IPS-NIHi7 (cell line): Measurements from ENCODE around the gene CRACR2B.

Experiments
- DNase-seq: peaks from one replicate; pipeline ENCODE4 v3.0.0; 2012; ENCODE audit warnings: mixed read lengths; ENCODE audit errors: extremely low spot score

CRACR2B gene

DNA sequence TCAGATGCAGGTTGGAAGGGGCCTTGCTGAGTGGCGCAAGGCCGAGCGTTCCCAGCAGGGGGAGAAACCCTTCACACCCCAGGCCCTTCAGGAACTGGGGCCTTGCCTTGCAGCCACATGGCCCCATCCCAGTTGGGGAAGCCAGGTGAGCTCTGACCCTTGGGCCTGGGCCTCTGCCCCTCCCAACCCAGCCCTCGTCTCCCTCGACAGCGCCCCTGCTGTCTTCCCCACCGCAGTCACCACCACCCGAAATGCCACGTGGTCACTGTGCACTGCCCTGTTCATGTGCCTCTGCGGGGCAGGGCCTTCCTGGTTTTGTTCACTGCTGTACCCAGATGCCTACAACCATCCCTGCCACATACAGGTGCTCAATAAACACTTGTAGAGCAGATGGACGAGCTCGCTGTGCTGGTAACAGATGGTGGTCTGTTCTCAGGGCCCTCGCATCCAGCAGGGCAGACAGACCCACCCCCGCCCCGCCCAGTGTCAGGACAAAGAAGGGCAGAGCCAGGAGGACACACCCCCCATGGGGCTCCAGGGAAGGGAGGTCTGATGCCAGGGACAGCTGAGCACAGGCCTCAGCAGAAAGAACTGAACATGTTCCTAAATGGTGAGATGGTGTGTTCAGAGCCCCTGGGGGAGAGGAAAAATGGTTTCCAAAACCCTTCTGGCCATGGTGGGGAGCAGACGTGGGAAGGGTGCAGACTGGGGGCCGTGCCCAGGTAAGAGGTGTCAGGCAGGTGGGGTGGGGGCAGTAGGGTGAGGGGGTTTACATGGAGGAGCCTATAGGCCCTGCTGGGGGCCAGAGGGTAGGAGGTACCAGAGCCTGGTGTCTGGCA lies 10.9 kb downstream of the CRACR2B start:
- peak; percentile 58 for DNase-seq

DNA sequence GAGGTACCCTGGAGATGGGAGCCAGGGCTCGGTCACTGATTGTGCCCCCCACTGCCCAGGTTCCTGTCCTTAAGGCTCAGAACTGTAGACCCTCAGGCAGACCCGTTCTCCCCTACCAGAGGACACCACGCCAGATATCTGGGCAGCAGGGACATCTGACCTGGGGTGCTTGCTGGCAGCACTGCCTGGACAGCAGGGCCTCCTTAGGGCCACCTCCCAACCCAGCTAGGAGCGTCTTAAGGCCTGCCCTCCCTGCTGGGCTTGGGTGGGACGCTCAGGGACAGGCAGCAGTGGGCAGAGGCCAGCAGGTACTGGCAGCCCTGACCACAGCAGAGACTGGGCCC lies 11.5 kb downstream of the CRACR2B start:
- no peak for DNase-seq

DNA sequence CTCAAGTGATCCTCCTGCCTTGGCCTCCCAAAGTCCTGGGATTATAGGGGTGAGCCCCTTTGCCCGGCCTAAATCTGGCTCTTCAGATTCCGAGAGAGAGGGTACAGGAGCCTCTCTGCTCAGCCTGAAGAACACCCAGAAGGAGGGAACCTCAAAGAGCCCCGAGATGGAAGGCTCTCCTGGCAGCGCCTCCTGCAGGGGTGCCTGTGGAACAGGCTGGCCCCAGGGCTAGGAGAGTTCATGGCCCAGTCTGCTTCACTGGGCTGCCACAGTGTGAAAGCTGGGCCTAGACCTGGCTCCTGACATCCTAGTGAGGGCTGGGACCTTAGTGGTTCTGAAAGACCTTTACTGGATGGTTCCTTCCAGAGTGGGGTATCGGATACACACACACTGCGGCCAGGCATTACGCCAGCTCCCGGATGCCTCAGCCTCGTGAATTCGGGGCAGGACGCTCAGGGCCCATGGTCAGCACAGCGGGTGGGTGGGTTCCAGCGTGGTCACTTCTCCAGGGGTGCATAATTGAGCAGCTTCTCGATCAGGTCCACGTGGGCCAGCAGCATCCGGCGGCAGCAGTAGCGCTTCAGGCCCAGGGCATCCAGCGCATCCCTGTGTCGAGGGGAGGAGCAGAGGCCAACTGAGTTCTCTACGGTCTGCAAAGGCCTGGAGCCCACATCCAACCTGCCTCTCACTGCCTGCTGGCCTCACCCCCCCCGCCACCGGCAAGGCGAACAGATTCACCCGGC lies 12.3 kb downstream of the CRACR2B start:
- DNase-seq: peak; percentile 31

DNA sequence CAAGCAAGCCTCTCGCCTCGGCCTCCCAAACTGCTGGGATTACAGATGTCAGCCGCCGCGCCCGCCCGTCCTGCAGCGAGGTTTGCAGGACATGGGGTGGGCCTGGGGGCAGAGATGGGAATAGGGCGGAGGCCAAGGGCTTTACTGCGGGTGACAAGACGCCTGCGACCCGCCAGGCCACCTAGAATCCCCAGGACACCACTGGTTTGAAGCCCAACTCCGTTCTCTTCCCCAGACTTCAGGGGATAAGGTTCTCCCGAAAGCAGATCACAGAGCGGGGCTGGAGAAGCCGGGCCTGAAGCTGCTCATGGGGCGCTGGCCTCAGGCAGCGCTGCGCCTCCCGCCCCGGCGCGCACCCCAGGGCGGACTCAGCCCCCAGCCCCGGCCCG lies 14.3 kb downstream of the CRACR2B start:
- no peak for DNase-seq

DNA sequence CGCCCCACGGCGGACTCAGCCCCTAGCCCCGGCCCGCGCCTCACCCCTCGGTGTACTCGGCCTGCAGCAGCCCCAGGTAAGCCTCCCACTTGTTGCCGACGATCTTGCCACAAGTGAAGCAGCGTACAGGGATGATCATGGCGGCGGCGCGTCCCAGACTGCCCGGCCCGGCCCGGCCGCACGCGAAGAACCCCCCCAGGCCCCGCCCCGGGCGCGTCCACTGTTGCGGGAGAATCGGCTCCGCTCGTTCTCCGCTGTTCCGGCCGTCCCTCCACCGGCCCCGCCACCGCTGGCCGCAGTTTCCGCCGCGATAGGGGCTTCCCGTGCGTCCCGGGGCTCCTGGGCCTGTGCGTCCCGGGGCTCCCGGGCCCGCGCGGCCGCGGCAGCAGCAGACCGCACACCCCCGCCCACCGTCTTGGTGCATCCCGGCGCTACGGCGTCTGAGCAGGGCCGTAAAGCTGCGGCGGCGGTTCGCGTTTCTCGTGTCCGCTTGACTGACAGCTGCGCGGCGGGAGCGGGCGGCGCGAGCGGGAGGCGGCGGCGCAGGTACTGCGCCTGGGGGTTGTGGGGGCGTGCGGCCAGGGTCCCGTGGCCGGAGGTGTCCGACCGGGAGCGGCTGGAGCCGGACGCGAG lies 14.8 kb downstream of the CRACR2B start, which contains the start of the genes POLR2L and TSPAN4:
TSS of gene POLR2L (minus strand) at position 160 of the 633 bp plus-strand sequence. CDS start at position 139, 21 bp downstream.
TSS of gene TSPAN4 (plus strand) at position 483 of the 633 bp plus-strand sequence. CDS start 7,453 bp downstream, outside the sequence.
- peak; percentile 74 for DNase-seq

DNA sequence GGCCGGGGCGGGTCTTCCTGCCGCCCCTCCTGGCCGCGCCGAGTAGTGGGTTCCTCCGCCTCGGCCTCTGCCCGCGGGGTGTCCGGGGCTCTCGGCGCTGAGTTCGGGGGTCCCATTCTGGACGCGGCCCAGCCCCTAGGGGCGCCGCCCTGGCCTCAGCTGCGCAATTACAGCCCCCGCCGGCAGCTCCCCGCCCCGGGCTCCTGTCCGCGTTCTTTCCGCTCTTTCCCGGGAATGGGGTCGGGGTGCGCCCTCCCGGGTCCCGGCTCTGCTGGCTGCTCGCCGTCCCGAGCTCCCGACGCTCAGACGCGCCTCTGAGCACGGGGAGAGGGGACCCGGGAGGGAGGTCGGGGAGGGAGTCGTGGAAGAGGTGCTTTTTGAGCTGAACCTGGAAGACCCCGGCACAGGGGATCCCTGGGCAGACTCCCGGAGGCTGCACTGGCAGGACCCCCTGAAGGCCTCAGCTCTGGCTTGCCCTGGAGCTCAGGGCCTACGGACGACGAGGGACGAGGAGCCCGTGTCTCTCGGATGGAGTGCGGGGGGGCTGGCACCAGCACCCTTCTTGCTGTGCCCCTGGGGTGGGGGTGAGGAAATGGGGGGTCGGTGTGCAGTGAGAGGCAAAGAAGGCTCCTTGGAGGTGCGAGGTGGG lies 15.5 kb downstream of the CRACR2B start:
- DNase-seq: no peak

DNA sequence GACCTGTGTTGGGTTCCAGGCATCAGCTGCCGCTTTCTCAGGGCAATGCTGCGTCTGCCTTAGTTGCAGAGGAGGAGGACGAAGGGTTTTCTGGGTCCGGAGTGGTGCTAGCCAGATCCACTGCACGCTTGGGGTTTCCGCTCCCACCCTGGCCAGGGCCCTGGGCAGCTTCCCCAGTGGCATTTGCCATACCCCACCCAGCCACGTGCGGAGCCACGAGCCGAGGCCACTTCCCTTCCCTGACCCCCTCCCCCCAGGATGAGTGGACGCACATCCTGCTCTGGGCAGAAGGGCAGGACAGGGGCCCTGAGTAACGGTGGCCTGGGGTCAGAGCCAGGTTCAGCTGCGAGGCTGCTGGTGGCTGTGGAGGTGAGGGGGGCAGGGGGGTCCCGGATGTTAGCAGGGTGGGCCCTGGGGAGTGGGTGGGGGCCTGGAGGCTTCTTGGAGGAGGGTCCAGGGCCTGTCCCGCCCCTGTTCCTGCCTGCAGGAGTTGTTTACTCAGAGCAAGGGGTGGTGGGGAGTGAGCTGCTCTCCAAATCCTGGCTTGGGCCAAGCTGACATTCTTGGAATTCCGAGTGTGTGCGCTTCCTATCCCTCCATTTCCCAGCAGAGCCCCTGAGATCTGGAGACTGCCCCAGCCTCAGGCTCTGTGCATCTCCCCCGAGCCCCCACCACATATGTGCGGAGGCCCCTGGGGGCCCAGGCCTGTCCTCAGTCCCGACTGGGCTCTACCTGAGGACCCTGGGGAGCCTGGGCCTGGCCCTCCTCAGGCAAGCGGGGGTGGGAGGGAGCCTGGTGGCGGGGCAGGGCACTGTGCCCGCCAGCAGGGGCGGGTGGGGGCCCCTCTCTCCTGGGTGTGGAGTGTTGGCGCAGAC lies 16.3 kb downstream of the CRACR2B start:
- peak; percentile 86 for DNase-seq

DNA sequence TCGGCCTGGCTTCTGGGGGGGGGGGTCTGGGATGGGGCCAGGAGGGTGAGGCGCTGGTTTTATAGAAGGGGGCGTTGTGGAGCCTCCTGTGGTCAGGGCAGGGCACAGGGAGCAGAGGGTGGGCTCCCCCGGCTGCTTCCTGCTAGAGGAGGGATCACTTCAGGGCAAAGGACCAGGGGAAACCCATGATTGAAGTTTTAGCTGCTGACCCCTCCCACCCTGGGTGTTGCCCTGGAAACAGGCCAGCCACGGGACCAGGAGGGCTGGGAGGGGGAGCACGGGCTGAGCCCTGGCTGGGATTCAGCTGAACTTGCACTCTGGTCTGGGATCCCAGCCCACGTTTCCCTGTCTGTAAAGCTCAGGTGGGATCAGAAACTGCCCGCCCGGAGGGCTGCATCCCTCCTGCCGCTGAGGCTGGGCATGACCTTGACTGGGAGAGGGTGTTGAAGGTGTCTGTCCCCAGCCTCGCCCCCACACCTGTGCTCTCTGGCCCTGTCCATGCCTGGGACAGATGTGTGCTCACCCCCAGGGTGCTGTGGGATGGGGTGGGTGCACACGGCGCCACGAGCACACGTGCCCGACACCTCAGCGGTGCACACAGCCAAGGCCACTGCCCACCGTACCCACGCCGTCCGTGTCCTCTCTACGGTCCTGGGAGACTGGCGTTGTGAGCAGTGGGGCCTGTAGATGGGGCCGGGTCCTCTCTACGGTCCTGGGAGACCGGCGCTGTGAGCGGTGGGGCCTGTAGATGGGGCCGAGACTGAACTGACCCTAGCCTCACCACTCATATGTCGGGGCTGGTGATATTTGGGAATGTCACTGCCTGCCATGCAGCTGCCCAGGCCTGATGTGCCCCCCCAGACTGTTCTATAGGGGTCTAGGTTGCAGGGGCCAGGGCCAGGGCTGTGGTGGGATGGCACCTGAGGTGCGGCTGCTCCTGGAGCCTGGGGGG lies 17.2 kb downstream of the CRACR2B start:
- DNase-seq: peak; percentile 81

DNA sequence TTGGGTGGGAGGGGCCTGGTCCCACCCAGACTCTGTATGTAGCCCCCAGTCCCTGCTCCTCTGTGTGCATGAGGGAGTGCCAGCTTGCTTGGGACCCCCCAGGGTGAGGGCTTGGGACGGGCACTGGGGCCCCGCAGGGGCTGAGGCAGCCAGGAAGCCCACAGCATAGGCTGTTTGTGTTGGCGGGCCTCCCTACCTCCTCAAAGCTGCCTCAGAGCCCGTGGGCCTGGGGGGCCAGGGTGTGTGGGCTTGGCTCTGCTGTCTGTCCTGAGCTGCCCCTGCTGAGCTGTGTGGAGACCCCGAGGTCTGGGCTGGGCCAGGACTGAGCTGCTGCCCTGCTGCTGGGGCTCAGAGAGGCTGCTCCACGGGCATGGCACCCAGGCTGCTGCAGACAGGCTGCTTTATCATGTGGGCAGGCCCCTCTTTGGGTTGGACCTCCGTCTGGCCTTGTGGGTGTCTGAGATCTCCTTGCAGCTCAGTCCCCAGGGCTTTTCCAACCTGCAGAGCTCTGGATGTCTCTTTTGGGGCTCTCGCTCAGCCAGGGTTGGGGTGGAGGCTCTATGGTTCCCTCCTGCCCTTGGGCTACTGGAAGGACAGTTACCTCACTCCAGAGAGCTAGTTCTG lies 18.3 kb downstream of the CRACR2B start:
- DNase-seq: no peak

DNA sequence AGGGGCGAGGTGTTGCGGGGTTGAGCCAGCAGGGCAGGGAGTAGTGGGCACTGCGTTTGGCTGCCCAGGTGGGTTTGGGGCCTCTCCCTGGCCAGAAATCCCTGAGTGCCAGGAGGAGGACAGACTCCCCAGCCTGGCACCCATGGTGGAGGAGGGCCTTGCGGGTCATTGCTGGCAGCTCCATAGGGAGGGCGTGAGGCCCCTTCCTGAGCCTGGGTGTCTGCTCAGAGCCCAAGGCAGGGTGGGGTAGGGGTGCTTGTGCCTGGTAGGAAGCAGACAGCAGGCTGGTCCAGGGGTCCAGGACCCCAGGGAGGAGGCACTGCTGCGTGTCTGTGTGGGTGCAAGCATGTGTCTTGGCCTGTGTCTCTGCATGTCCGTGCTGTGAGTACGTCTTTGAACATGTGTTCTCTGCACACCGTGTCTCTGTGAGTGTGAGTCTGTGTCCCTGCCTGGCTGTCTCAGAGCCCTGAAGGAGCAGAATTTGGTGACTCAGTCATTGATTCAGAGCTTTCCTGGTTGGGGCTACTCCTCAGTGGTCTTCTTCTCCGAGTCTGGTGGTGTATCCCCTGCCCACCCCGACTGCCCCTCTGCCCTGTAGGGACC lies 18.9 kb downstream of the CRACR2B start:
- DNase-seq: no peak

DNA sequence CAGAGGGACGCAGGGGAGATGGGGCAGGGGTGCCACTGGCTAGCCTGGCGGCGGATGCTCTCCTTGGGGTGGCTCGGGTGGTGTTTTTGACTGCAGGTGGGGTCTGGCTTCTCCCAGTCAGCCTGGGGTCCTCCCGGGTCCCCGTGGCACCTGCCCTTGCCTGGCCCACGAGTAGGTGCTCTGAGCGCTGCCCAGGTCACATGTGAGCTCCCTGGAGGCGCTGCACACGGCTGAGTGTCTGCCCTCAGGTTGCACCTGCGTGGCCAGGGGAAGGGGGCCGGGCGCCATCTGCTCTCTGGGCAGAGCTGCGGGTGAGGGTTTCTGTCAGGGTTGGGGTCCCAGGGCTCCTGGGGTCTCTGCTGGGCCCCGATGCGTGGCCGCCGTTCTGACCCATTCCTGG lies 20.2 kb downstream of the CRACR2B start:
- no peak for DNase-seq

DNA sequence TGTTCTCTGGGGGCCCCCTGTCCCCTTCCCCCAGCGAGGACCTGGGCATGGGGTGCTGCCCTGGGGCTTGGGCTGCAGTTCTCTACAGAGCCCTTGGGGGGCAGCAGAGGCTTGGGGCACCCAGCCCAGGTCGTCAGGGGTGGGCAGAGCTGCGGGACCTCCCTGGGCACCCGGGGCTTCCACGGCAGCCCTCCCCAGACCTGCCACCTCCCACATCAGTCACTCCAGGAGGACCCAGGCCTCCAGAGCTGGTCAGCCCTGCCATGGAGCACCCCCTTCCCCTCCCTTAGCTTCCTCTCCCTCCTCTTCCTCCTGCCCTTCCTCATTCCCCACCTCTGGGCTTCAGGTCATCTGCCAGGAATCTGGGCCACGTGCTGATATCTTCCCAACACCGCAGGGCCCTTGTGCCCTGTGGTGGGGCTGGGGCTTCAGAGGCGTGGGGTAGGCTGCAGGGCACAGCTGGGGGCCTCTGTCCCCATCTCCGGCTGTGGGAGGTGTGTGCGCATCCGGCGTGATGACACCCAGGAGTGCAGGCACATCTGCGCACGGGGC lies 20.7 kb downstream of the CRACR2B start:
- peak; percentile 74 for DNase-seq

DNA sequence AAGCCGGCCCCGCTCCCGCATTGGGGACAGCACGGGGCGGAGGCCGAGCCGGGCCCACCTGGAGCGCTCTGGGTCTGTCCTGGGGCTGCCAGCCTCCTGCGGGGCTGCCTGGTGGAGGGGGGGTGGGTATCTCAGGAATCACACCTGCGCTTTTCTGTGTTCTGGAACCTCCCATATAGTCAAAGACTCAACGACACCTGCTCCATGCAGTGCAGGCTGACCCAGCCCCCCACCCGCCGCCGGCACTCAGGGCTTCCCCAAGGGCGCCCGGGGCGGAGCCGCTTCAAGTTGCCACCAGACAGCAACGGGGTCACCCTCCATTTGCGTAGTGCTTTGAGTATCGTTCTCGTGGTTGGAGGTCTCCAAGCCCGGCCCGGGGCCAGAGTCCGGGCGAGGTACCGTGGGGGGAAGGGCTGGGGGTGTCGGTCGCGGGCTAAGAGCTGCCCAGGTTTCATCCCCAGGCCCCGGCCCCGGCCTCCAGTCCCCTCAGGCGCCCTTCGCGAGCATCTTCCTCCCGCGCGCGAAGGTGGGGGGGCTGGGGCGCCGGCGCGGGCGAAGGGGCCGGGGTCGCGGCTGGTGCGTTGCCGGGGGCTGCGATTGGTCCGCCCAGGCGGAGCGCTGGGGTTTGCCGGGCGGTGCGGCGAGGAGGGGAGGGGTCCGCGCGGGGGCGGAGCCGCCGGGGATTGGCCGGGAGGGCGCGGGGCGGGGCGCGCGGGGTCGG lies 21.5 kb downstream of the CRACR2B start:
- peak; percentile 91 for DNase-seq

DNA sequence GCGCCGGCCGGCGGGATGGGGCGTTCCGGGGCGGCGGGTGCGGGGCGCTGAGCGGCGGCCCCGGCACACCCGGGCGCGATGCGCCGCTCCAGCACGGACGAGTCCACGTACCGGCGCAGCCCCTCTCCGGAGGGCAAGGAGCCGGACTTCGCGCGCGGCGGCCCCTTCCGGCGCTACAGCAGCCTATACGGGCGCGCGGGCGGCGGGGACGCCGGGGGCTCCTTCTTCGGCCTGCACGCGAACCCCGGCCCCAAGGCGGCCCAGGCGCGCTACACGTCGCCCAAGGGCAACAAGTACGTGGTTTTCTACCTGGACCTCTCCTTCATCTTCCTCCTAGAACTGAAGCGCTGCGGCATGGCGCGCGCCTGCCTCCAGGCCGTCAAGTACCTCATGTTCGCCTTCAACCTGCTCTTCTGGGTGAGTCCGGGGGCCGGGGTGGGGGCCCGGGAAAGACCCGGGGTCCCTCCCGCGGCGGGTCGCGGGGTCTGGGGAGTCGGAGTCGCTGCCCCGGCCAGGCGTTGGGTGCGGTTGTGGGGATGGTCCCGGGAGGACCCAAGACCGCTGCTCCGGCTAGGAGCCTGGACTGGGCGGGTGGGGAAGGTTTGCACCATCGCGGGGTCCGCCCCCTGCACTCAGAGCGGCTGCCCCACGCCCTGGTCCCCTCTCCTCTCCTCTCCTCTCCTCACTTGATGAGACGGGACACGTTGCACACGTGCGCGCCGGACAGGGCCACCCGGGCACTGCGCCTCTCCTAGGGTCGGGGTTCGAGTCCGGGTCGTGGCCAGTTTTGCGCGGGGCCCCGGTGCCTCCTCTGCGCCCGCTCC lies 22.4 kb downstream of the CRACR2B start:
- no peak for DNase-seq

DNA sequence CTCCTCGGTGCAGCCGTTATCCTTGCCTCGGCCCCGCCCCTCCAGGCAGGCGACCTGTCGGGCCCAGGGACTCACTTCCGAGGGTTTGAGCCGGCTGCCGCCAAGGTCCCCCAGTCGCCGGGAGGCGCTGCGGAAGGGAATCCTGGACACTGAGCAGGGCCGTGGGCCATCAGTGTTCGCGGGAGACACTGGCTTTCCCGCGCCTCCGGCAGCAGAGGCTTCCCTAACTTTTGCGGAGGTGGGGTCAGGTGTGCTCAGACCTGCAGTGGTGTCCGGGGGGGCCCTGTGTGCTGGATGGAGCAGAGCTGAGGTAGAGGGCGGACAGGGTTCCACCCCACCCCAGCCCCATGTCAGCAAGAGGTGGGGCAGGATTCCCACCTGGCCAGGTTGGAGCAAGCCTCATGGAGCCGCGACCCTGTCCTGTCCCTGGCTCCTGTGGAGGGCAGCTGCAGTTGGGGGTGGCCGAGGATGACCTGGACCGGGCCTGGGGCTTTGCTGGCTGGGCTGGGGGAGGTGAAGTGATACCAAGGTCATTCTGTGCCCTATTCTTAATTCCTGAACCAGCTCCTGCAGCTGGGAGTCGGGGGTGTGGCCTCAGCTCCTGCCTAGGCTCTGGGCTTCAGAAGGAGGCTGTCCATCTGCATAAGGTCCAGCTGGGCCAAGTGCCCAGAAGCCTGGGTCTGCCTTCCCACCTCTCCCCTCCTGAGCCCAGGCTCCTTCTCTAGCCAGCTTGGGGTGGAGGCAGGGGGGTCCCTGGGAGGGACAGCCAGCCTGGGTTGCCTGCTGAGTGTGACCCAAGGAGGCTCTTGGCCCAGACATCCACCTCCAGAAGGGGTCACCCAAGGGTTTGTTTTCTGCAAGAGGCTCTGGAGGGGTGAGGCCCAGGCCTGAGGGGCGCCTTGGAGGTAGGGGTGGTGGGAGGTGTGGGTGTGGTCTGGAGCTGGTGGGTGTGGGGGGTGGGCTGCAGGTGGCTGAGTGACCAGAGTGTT lies 23.4 kb downstream of the CRACR2B start:
- DNase-seq: peak; percentile 69

DNA sequence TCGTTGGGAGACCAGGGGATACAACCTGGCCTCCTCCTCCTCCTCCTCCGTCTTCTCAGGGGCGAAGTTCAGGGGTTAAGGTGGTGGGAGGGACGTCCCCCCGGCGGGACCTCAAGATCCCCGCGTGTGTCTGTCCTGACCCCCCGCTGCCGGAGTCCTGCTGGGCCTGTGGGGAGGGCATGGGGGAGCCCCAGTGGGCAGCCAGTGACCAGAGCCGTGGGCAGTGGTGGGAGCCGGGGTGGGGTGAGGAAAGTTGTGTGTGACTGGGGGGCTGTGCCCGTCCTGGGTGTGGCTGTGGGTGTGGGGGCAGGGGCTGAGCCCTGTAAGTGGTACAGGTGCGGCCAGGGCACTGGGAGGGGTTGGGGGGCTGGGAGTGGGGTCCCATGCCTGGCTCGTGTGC lies 25.0 kb downstream of the CRACR2B start:
- DNase-seq: no peak
